ENCODE results near the gene HTRA2. TPM values are rescaled to one million over a fixed set of nuclear protein-coding genes. Genes with fewer than 3 reads are reported as not detected.

HTRA2 gene
- total and polyA plus RNA-seq, 9 of the 15 experiments (the other 6 are each of a cell fraction or from before 2014, with no cell fraction given): 54.2 to 71.2 (median 65.8) TPM

DNA sequence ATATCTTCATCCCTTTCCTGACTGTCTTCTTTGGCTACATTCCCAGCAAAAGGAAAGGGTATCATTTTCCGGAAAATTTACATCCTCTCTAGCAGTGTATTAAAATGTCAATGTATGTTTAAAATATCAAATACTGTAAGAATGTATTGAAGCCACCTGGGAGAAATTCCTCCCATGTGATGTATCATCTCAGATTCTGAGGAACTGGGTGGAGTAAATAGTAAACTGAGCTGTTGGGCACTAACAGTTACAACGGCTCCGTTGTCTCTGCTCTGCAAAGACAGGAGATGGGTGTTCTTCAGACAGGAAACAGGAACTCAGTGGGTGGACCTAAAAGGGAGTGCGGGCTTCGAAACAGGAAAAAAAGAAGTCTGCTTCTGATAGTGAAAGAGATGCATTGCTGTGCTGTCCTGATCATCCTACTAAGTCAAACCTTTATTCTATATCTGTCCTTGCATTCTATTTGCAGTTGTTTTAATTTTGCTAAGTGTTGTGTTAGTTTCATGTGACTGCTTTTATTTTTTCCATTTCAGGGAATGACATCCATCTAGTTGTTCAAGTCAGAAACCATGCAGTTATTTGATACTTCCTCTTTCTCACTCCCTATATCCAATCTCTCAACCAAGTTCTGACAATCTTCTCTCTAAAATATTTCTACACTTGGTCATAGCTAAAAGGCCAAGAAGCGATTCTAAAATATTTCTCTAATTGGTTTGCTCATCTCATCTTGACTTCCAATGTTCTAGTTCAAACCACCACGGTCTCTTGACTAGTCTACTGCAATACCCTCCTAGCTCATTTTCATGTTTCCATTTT lies 44.2 kb downstream of the HTRA2 start (continued):
- TF ChIP-seq, protein P1, sequence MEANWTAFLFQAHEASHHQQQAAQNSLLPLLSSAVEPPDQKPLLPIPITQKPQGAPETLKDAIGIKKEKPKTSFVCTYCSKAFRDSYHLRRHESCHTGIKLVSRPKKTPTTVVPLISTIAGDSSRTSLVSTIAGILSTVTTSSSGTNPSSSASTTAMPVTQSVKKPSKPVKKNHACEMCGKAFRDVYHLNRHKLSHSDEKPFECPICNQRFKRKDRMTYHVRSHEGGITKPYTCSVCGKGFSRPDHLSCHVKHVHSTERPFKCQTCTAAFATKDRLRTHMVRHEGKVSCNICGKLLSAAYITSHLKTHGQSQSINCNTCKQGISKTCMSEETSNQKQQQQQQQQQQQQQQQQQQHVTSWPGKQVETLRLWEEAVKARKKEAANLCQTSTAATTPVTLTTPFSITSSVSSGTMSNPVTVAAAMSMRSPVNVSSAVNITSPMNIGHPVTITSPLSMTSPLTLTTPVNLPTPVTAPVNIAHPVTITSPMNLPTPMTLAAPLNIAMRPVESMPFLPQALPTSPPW (CRISPR knock-in tag; IDR thresholded peaks at IDR 0.05): no peak
- TF ChIP-seq ZNF584 (CRISPR knock-in tag; IDR thresholded peaks at IDR 0.05; ENCODE audit: low read depth): no peak
- peak; percentile 27; the same call in 1 of the 2 replicates for TF ChIP-seq ATF7 (IDR thresholded peaks at IDR 0.05)
- no peak for TF ChIP-seq TAF7 (tag; IDR thresholded peaks at IDR 0.05)
- TF ChIP-seq CHD1 (IDR thresholded peaks at IDR 0.05; ENCODE audit: low read length): no peak
- peak; percentile 24 for TF ChIP-seq TAF9B (IDR thresholded peaks at IDR 0.05; ENCODE audit: partially characterized antibody)
- TF ChIP-seq MTA2 (IDR thresholded peaks at IDR 0.05; ENCODE audit: low read depth): no peak
- no peak for TF ChIP-seq HNRNPH1 (optimal IDR thresholded peaks at IDR 0.05; ENCODE audit: low read depth, low read length)
- no peak for TF ChIP-seq PATZ1 (CRISPR knock-in tag; IDR thresholded peaks at IDR 0.05; ENCODE audit: borderline replicate concordance)
- no peak for TF ChIP-seq SNIP1 (IDR thresholded peaks at IDR 0.05; ENCODE audit: low read depth)
- no peak for TF ChIP-seq USF2 (CRISPR knock-in tag; IDR thresholded peaks at IDR 0.05)
- TF ChIP-seq RAD51 (IDR thresholded peaks at IDR 0.05; ENCODE audit: borderline replicate concordance, low read depth): no peak
- no peak for TF ChIP-seq FOXP1 (CRISPR knock-in tag; IDR thresholded peaks at IDR 0.05)
- peak; percentile 73; the same call in 1 of the 2 replicates for TF ChIP-seq ZNF766 (CRISPR knock-in tag; conservative IDR thresholded peaks at IDR 0.05)
- TF ChIP-seq TAF1 (IDR thresholded peaks at IDR 0.05; ENCODE audit: control insufficient read depth, extremely low read depth, insufficient read depth, low read length, severe bottlenecking): no peak
- TF ChIP-seq EP400 (IDR thresholded peaks at IDR 0.05): 0 out of 2 replicates have a peak, but pooled peaks have one; percentile 14
- TF ChIP-seq HMG20A (CRISPR knock-in tag; conservative IDR thresholded peaks at IDR 0.05): no peak
- no peak for TF ChIP-seq PCBP1 (IDR thresholded peaks at IDR 0.05; ENCODE audit: low read depth, low read length, poor library complexity, severe bottlenecking)
- no peak for TF ChIP-seq CEBPB (tag; IDR thresholded peaks at IDR 0.05)
- 0 out of 2 replicates have a peak, but pooled peaks have one; percentile 7 for TF ChIP-seq BACH1 (tag; IDR thresholded peaks at IDR 0.05)
- no peak for TF ChIP-seq CREM (IDR thresholded peaks at IDR 0.05; ENCODE audit: low read depth)
- TF ChIP-seq HCFC1 (IDR thresholded peaks at IDR 0.05; ENCODE audit: low read depth, low read length): no peak
- TF ChIP-seq NCOR1 (IDR thresholded peaks at IDR 0.05): no peak

Data from K562 (cell line).